ENCODE data around the gene TMEM201. TPM values are rescaled to one million over a fixed set of nuclear protein-coding genes. Genes with fewer than 3 reads are reported as not detected.
A peak's percentile ranks its signal among the peaks of the same experiment; 100 is the strongest.

The TMEM201 gene
- total and polyA plus RNA-seq, 2 of the 4 experiments (the other 2 are of a cell fraction), result 1.3 to 8.7 TPM

- dilution Hi-C loops (cut with HindIII; ENCODE audit: low sequenced_read_pairs, unreplicated experiment), result no loop called here
- H2BK20ac ChIP-seq (ENCODE audit: low read depth, low read length), result no peak overlapping the region
These were observed 68.9 kb downstream of the TMEM201 start for GRCh38 chr1:9657521-9658032.

More at GRCh38 chr1:9657521-9658032, 68.9 kb downstream of the TMEM201 start:
- H4K8ac ChIP-seq (ENCODE audit: low read depth in 2 of 2, low read length in 2 of 2), result no peak overlapping the region
- ChIA-PET POLR2A (ENCODE audit: unreplicated experiment) (no interaction called here), CTCF (interaction anchor here (0.5 to 0.6 kb wide), 2 partner anchors 9 to 41 kb away, joined by 3 to 4 read pairs; no protein-coding TSS in a partner anchor)
- no peaks in the 10 kb centered on the region for H3K9me3 ChIP-seq (ENCODE audit: control insufficient read depth, insufficient read depth, low read length)
- peak overlapping the region; percentile 53; the same call in 1 of the 2 replicates for H4K91ac ChIP-seq (ENCODE audit: insufficient read depth, low read depth, low read length)
- no peak overlapping the region; the same call in 1 of the 2 replicates for H3K4ac ChIP-seq (ENCODE audit: low read depth, low read length)
- H2BK5ac ChIP-seq (ENCODE audit: low read depth, low read length, poor library complexity, severe bottlenecking), result no peak overlapping the region
- no peak overlapping the region for H3K4me3 ChIP-seq (ENCODE audit: insufficient read depth, low read depth, low read length)
- no peak overlapping the region for H2BK15ac ChIP-seq (ENCODE audit: low read depth, low read length)
- intact Hi-C loops (cut with micrococcal nuclease) (no loop called here), in situ Hi-C loops (cut with MboI; ENCODE audit: low sequenced_read_pairs) (no loop called here)
- H3K4me2 ChIP-seq (ENCODE audit: low read depth, low read length), result no peak overlapping the region
- H3K23ac ChIP-seq (ENCODE audit: low read depth, low read length), result no peak overlapping the region
- no peak for DNase-seq
- no peak overlapping the region for H3K18ac ChIP-seq (ENCODE audit: low read depth, low read length)
- no peaks in the 10 kb centered on the region for H3K36me3 ChIP-seq (ENCODE audit: control insufficient read depth, insufficient read depth, low read length)
- H4K5ac ChIP-seq (ENCODE audit: low read depth, low read length), result no peak overlapping the region
- peak overlapping the region; percentile 14 for H2AFZ ChIP-seq (replicated peaks; ENCODE audit: low read length, poor library complexity)
- H3K56ac ChIP-seq (ENCODE audit: extremely low read depth, insufficient read depth, low read length), result no peak overlapping the region
- H3K14ac ChIP-seq (replicated peaks; ENCODE audit: low read depth, low read length), result no peak overlapping the region
- H2AK5ac ChIP-seq (ENCODE audit: low read depth, low read length), result peak overlapping the region; percentile 53; the same call in 1 of the 2 replicates
- no peak for ATAC-seq (ENCODE audit: low read depth)
- H3K79me1 ChIP-seq (ENCODE audit: low read depth in 1 of 2, low read length in 2 of 2), result no peaks in the 10 kb centered on the region
- H2BK120ac ChIP-seq (ENCODE audit: low read depth, low read length), result peak overlapping the region; percentile 62
- peaks cover 11% of the 10 kb centered on the region; the same call in 1 of the 2 replicates for H3K27me3 ChIP-seq (ENCODE audit: control insufficient read depth, insufficient read depth, low read length)
- H2AK9ac ChIP-seq (replicated peaks; ENCODE audit: low read depth, low read length, poor library complexity), result no peak overlapping the region
- WGBS, 2 experiments (ENCODE audit: extremely low coverage in 2 of 2, insufficient read length in 1 of 2), result no CpG with 5 or more reads among the region's 2 CpGs
- H3K9me1 ChIP-seq (ENCODE audit: insufficient read depth, low read length), result 0 out of 2 replicates have a peak, but pooled peaks cover 3% of the 10 kb centered on the region
- H3K9ac ChIP-seq (ENCODE audit: low read depth, low read length), result no peak overlapping the region
- no TSS peak for BruUV-seq (replicated peaks)
- no peaks in the 10 kb centered on the region for H4K20me1 ChIP-seq (ENCODE audit: insufficient read depth, low read length)
- H3K4me1 ChIP-seq (ENCODE audit: control insufficient read depth, insufficient read depth, low read length), result peaks cover 5% of the 10 kb centered on the region; the same call in 1 of the 2 replicates
- H3K27ac ChIP-seq (ENCODE audit: insufficient read depth, low read length), result no peak overlapping the region
- no peak for TF ChIP-seq MXI1 (IDR thresholded peaks at IDR 0.05; ENCODE audit: borderline replicate concordance, low read depth, low read length)
- no peak for TF ChIP-seq MAFK (IDR thresholded peaks at IDR 0.05; ENCODE audit: low read depth, low read length)
- TF ChIP-seq SMC3 (IDR thresholded peaks at IDR 0.05; ENCODE audit: low read depth, low read length), result no peak
- TF ChIP-seq MAZ (IDR thresholded peaks at IDR 0.05; ENCODE audit: borderline replicate concordance, low read depth, low read length), result no peak
- no peak for TF ChIP-seq BHLHE40 (IDR thresholded peaks at IDR 0.05; ENCODE audit: low read depth, low read length)
- TF ChIP-seq, protein P1, sequence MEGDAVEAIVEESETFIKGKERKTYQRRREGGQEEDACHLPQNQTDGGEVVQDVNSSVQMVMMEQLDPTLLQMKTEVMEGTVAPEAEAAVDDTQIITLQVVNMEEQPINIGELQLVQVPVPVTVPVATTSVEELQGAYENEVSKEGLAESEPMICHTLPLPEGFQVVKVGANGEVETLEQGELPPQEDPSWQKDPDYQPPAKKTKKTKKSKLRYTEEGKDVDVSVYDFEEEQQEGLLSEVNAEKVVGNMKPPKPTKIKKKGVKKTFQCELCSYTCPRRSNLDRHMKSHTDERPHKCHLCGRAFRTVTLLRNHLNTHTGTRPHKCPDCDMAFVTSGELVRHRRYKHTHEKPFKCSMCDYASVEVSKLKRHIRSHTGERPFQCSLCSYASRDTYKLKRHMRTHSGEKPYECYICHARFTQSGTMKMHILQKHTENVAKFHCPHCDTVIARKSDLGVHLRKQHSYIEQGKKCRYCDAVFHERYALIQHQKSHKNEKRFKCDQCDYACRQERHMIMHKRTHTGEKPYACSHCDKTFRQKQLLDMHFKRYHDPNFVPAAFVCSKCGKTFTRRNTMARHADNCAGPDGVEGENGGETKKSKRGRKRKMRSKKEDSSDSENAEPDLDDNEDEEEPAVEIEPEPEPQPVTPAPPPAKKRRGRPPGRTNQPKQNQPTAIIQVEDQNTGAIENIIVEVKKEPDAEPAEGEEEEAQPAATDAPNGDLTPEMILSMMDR (conservative IDR thresholded peaks at IDR 0.05; ENCODE audit: low read depth, low read length), result no peak
- no peak for TF ChIP-seq RFX5 (IDR thresholded peaks at IDR 0.05; ENCODE audit: low read depth, low read length)

All from IMR-90 (cell line).